OCI-M1 (cell line): ENCODE results near the gene AVL9.
"Not testable (repeated sequence)": the region's sequence is repeated elsewhere in the genome, so short reads cannot be mapped to it uniquely, and the experiment has no call there.

Source experiments
- DNase-seq: peaks from one replicate; lab custom pipeline; 2025; lab: John Stamatoyannopoulos, UW

Gene AVL9

GRCh38 chr7:32495298-32496051 lies at the start of gene AVL9:
AVL9 (plus strand) TSS chr7:32495489; CDS start chr7:32495710, 221 bp downstream.
- peak; percentile 93 for DNase-seq

DNA sequence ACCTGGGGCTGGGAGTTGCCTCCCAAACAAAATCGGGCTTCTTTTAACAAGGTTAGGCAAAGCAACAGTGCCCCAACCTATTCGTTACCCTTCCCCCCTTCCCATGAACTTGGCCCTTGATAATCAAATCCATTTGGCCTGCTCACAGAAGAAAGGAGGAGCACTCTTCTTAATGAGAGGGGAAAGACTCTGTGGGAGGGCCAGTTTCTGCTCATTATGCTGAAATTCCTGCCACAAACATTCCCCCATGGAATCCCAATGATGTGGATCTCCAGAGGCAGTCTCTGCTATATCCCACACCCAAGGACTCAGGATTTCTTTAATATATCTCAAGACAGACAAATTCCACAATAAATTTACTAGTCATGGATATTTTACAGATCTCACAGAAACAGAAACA lies 48.1 kb upstream of the AVL9 start:
- no peak for DNase-seq

GRCh38 chr7:32453341-32454011 lies 41.8 kb upstream of the AVL9 start:
- no peak for DNase-seq

GRCh38 chr7:32458025-32458424 lies 37.3 kb upstream of the AVL9 start:
- no peak for DNase-seq

- no peak for DNase-seq
These were observed 35.5 kb upstream of the AVL9 start for GRCh38 chr7:32459788-32460187.

DNA sequence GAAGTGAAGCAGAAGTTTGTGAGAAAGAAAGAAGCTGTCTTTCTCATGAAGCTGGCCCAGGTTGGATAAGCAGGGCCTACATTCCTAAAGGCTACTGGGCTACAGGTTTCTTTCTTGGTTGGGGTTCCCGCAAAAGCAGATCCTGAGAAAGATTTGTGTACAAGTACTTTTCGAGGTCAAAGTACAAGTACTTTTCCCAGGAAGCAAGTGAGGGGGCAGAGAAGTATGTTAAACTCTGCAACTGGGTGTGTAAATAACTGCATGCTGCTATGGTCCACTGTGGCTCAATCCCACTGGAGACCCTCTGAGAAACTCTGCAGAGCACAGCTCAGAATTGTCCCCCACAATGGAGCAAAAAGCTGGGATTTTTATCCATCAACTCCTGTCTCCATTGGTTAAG lies 33.8 kb upstream of the AVL9 start:
- no peak for DNase-seq

DNA sequence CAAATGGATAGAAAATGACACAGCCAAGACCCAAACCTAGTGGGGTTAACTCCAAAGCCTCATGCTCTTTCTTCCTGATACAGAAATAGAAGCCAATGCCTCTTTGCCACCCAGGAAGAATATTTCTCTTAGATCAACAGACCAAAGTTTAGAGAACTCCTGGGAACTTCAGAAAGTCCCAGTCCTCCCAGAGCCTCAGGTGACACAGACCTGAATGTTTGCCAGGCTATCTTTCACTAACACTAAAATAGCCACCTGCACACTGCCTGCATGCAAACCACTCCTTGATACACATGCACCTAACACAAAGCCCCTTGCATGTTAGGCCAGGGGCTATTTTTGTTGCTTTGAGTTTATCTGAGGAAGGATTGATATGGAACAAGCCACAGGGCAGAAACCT lies 32.8 kb upstream of the AVL9 start:
- DNase-seq = no peak

GRCh38 chr7:32462977-32463376 lies 32.3 kb upstream of the AVL9 start:
- DNase-seq = no peak

GRCh38 chr7:32464641-32465416 lies 30.5 kb upstream of the AVL9 start:
- not testable (repeated sequence) for DNase-seq

DNA sequence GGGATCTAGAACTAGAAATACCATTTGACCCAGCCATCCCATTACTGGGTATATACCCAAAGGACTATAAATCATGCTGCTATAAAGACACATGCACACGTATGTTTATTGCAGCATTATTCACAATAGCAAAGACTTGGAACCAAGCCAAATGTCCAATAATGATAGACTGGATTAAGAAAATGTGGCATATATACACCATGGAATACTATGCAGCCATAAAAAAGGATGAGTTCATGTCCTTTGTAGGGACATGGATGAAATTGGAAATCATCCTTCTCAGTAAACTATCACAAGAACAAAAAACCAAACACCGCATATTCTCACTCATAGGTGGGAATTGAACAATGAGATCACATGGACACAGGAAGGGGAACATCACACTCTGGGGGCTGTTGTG lies 25.3 kb upstream of the AVL9 start:
- not testable (repeated sequence) for DNase-seq

- no peak for DNase-seq
These were observed 24.4 kb upstream of the AVL9 start for GRCh38 chr7:32470871-32471270.

GRCh38 chr7:32472015-32472414 lies 23.3 kb upstream of the AVL9 start:
- DNase-seq = no peak

DNA sequence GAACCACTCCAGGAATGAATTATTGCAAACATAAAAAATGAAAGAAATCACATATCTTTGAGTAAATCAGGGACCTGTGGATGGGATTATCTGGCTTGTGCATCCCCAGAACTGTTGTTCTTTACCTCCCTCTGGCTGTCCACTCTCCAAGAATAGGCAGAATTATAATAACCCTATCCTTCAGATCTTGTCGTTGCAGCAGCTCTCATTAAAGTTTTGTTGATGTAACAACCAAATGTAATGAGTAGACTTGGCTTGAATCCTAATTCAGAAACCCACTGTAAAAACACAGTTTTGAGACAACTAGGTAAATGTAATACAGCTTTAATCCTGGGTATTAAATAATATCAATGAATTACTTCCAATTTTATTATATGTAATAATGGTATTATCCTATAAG lies 21.3 kb upstream of the AVL9 start:
- DNase-seq = no peak

DNA sequence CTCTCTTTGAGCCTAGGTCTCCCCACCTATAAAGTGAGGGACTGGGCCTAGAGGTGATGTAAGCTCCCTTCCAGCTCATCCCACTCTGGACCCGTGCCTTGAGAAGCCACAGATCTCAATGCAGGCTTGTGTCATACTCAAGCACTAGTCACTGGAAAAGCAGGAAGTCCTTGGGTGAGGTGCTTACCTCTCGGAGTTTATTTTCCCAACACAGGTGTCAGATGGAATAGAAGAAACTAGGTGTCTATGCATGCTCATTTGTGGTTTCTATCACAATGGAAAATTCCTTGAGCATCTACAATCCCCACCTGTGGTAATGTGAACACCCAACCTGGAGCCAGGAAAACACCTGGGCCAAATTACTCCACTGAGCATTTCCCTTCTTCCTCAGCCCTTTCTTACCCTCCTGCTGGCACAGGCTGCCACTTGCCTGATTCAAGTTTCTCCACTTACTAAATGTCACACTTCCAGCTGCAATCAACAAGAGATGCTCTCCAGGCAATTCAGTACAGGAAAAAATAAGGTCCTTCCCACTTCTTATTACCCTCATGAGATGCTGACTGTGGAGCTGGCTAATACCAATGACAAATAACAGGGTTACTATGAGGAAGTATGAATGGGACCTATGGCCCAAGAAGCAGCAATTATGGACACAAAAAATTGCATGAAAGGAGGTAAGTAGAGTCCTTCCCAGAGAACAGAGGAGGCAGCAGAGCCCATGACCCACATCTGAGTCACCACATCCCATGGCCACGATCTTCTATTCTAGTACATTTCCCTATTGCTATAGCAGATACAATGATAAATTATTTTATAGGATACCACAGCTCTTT lies 18.3 kb upstream of the AVL9 start:
- DNase-seq = no peak

DNA sequence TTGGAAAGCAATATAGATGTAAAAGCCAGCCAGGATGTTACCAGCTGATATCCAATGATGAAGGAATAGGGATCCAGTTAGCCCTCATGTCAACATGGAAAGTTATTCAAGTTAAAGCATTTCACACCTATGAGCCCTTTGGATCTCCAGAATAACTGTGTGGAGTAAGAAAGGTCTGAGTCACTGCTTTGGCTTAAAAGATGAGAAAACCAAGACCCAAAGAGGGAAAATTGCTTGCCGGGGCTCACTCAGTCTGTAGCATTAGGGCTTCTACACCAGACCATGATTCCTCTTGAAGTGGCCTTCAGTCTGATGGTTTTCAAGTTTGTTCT lies 17.7 kb upstream of the AVL9 start:
- DNase-seq = no peak

GRCh38 chr7:32479574-32480200 lies 15.6 kb upstream of the AVL9 start:
- DNase-seq = peak; percentile 55

DNA sequence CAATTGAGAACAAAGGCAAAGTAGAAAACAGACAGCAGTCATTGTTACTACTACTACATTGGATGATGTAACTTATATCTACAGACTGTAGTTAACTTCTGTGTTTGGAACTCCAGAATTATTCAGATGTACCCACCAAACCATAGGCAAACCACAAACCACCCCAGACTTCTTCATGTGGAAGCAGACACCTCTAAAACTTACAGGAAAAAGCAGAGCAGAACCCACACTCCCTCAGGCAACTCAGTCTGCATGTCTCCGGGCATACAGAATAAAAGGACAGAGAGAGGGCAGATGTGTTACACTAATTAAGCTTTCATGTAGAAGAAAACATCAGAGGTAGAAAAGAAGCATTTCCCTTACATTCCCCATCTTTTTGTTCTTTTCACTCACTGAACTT lies 14.1 kb upstream of the AVL9 start:
- no peak for DNase-seq

DNA sequence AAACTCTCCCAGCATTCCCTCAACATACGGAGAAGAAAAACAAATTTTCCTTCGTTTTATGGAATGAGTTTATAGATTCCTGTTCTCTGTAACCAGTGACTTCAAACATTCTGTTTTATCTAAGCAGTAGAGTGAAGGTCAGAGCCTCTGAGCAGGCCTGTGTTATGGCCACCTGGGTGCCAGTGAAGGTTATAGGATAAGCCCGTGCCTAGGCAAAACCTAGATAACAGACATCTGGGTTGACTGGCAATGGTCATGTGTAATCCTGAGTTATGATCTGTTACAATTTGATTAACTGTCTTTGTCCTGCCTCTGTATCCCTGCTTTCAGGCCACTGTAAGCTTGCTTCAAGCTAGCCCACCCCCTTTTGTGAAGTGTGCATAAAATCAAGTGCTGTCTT lies 13.4 kb upstream of the AVL9 start:
- DNase-seq = peak; percentile 4

GRCh38 chr7:32489788-32490126 lies 5.5 kb upstream of the AVL9 start:
- no peak for DNase-seq

DNA sequence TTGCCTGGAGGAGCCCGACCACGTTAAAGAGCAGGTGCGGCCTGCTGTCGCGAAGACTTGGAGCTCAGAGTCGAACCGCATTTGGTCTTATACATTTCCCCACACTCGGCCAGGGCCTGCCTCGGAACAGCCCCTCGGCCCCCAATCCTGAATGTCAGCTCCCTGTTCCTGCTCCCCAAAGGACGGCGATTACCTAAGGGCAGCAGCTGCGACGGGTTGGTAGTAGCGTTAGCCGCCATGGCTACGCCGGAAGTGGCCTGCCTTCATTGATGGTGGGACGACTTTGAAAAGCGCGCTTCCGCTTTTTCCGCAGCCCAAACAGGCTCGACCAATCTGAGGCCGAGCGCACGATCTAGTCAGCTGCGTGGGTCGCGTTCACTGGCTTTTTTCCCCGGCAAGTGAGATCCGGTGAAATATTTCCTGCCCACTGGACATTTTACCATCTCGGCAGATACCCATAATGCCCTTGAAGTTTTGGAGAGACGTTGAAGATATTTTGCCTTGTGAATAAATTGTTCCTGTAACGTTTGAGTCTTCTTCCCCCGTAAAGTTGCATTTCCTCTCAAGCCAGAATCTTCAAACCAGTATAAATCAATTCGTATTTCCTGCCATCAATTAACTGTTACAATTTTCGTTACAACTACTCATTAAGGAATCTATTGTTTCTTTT lies 5.0 kb upstream of the AVL9 start, which contains the start of gene LSM5:
Gene LSM5 (minus strand): TSS at position 254 of the 670 bp plus-strand sequence. CDS start 15 bp downstream, at position 239.
- peak; percentile 93 for DNase-seq

GRCh38 chr7:32494946-32495297 lies 367 bp upstream of the AVL9 start:
- DNase-seq = no peak
